ENCODE measurements around the gene TSNAXIP1.

DNA sequence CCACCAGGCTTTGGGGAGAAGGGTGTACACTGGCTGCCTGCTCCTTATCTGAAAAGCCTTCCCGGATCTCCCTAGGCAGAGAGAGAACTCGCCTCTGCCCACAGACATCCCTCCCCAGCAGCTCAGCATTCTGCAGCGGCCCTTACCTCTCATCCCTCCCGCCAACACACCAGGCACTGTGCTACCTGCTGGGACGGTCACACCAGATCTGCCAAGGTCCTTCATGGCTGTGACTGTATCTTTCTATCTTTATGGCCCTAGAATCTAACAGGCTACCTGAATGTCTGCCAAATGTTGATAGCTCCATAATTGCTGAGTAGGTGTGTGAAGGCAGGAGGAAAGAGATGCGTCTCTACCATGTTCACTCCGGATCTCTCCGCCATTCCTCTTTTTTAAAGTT is 7.9 kb downstream of the TSNAXIP1 start:
- TF ChIP-seq, protein P1, sequence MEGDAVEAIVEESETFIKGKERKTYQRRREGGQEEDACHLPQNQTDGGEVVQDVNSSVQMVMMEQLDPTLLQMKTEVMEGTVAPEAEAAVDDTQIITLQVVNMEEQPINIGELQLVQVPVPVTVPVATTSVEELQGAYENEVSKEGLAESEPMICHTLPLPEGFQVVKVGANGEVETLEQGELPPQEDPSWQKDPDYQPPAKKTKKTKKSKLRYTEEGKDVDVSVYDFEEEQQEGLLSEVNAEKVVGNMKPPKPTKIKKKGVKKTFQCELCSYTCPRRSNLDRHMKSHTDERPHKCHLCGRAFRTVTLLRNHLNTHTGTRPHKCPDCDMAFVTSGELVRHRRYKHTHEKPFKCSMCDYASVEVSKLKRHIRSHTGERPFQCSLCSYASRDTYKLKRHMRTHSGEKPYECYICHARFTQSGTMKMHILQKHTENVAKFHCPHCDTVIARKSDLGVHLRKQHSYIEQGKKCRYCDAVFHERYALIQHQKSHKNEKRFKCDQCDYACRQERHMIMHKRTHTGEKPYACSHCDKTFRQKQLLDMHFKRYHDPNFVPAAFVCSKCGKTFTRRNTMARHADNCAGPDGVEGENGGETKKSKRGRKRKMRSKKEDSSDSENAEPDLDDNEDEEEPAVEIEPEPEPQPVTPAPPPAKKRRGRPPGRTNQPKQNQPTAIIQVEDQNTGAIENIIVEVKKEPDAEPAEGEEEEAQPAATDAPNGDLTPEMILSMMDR (IDR thresholded peaks at IDR 0.05 in 2 of 3, conservative IDR thresholded peaks at IDR 0.05 in 1 of 3; ENCODE audit: insufficient read depth in 2 of 3, low read depth in 1 of 3, low read length in 3 of 3), result no peak
- TF ChIP-seq EGR1 (conservative IDR thresholded peaks at IDR 0.05), result no peak
- TF ChIP-seq TCF7 (IDR thresholded peaks at IDR 0.05; ENCODE audit: borderline replicate concordance), result no peak
- TF ChIP-seq, protein P2, sequence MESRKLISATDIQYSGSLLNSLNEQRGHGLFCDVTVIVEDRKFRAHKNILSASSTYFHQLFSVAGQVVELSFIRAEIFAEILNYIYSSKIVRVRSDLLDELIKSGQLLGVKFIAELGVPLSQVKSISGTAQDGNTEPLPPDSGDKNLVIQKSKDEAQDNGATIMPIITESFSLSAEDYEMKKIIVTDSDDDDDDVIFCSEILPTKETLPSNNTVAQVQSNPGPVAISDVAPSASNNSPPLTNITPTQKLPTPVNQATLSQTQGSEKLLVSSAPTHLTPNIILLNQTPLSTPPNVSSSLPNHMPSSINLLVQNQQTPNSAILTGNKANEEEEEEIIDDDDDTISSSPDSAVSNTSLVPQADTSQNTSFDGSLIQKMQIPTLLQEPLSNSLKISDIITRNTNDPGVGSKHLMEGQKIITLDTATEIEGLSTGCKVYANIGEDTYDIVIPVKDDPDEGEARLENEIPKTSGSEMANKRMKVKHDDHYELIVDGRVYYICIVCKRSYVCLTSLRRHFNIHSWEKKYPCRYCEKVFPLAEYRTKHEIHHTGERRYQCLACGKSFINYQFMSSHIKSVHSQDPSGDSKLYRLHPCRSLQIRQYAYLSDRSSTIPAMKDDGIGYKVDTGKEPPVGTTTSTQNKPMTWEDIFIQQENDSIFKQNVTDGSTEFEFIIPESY (CRISPR knock-in tag; IDR thresholded peaks at IDR 0.05), result no peak
- no peak for TF ChIP-seq ERF (CRISPR knock-in tag; IDR thresholded peaks at IDR 0.05)

All from K562 (cell line).